GM21825 (cell line): Measurements from ENCODE around the gene SLF1.
"Not testable (repeated sequence)": the region's sequence is repeated elsewhere in the genome, so short reads cannot be mapped to it uniquely, and the experiment has no call there.

Experiments used
- ATAC-seq: cut with Tn5 transposase; IDR thresholded peaks from one replicate; pipeline ENCODE4 v1.9.1; 2021; ENCODE audit warnings: mild to moderate bottlenecking, moderate library complexity; ENCODE audit not compliant: unreplicated experiment

Gene SLF1

DNA sequence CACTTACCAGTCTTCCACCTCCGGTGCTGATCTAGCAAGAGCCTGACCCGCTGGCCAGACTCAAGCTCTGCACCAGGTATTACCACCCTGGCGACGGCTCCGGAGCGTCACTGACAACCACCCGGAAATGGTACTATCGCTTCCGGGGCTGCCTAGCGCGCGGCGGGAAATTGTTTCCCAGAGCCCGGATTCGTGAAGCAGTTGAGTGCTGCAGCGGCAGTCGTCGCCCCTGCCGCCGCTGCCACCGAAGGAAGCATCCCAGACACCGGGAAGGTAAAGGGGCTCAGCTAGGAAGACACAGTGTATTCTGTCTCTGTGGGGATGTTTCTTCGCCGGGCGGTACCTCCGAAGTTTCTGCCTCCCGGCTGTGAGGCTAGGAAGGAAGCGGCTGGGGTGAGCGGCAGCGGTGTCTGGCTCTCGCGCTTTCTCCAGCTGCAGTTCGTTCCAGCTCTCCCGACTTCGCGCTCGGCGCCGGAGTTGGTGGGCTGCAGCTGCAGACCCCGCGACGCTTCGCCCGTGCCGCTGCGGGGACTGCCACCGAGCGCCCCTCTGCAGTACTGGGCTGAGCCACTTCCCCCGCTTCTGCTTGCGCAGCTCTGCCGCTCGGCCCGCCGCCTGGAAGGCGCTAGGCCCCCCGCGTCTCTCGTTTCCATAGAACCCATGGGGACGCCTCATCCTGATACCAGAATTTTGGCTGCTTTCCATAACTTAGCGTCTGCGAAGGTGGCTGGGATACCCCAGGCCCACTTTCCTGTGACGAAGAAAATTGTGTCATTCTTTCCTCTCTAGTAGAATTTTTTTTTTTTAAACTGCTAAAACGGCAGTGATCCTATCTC is at the start of gene SLF1, which contains the start of gene KIAA0825:
TSS of gene SLF1 (plus strand) at position 177 of the 836 bp plus-strand sequence. CDS start 10,142 bp downstream, outside the sequence.
TSS of gene KIAA0825 (minus strand) at position 112 of the 836 bp plus-strand sequence. CDS start 81,478 bp downstream, outside the sequence.
- peak; percentile 96 for ATAC-seq

GRCh38 chr5:94571415-94571814 is 47.1 kb upstream of the SLF1 start:
- no peak for ATAC-seq

GRCh38 chr5:94573349-94573748 is 45.1 kb upstream of the SLF1 start:
- not testable (repeated sequence) for ATAC-seq

DNA sequence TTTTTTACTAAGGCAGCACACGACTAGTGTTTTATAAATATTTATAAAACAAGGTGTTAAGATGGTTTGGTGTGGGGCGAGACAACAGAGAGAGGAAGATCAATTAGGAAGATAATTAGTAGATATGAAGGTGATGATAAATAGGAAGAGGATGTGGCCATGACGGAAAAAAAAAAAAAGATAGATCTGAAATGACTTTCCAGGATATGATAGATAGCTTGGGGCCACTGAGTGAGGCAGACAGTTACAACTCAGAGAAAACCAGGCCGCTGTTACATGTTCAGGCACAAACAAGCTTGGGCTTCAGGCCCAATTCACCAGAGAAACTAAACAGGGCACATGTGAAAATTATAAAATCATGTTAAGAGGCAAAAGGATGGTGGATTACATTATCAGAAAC is 43.3 kb upstream of the SLF1 start:
- ATAC-seq: no peak

- ATAC-seq: peak; percentile 84
Observed at GRCh38 chr5:94577466-94578245, 40.8 kb upstream of the SLF1 start.

GRCh38 chr5:94595281-94595840 is 23.1 kb upstream of the SLF1 start:
- ATAC-seq: no peak

- ATAC-seq: no peak
Observed at GRCh38 chr5:94613583-94613982, 4.9 kb upstream of the SLF1 start.

GRCh38 chr5:94614156-94614805 is 4.2 kb upstream of the SLF1 start:
- no peak for ATAC-seq

DNA sequence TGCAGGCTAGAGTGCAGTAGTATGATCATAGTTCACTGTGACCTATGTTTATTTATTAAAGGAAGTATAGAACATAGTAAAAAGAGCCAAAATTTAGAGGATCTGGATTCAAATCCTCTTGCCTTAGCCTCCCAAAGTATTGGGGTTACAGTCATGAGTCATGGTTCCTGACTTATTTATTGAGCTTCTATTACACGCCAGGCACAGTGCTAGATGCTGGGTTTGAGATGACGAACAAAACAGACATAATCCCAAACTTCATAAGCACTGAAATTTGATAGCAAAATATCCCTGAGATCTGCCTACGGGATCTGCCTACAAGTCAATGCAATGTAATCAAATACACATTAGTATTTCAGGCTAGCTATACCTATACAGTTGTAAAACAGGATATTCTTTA is 2.6 kb upstream of the SLF1 start:
- ATAC-seq: no peak

- ATAC-seq: peak; percentile 15
Observed at GRCh38 chr5:94618029-94618492, 408 bp upstream of the SLF1 start.

DNA sequence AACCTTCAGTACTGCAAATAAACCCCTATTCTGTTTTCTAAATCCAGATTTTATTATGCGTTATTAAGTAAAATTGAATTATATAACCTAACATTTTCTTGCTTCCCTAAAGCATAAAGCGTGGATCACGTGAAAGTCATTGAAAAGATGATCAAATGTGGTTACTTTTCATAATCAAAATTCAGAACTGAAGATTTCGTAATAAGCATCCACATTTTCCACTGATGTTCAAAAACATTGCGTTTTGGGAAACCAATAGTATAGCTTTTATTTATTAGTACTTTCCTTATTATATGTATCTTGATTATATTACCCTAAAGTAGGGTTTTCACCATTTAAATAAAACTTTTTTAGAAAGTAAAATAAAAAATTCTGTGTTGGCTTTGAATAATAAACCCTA is 1.8 kb downstream of the SLF1 start:
- ATAC-seq: no peak

- no peak for ATAC-seq
Observed at GRCh38 chr5:94621763-94622162, 3.3 kb downstream of the SLF1 start.

DNA sequence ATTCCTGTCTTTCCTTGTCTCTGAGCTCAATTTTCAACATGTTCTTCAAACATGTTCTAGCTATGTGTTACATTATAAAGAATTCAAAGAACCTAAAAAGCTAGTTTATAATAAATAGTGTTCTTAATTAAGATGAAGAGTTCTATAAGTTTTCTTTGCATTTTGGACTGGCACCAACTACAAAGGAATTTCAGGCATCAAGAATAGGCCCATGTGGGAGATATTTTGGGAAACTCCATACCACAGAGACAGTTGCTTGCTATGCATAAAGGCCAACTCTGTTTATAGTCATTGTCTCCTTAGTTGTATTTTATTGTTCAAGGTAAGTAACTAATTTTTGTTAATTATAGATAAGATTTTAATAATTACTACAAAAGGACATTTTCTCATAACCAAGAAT is 4.5 kb downstream of the SLF1 start:
- ATAC-seq: no peak

DNA sequence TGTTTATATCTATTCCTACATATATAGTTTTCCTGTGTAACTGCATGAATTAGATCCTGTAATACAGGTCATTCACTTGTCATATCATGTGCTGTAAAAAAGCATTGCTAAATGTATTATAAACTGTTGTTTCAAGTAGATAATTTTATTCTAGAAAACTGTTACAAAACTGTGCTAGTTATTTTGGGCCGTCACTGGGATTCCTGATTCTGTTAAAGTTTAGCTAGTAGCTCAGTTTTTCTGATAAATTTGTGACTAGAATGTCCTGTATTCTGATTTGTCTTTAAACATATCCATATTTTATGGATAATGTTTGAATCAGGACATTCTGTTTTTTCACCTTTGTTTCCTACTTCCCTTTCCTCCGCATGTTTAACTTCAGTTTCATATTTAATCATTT is 5.4 kb downstream of the SLF1 start:
- ATAC-seq: no peak

DNA sequence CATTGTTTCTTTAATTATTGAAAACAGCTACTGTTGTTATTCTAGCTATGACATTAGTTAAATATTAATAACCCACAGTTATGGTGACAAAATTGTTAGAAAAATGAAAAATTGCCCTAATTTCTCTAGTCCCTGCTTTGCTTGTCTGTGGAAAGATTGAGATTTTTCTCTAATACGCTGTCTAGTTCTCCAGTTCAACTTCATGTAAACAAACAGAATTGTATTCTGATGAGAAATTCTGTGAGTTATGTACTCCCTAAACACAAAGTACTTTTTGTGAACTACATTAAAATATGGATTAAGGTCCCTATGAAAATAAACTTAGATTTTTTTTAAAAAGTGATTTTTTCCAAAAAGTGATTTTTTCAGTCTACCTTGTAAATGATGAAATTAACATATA is 8.7 kb downstream of the SLF1 start:
- no peak for ATAC-seq

DNA sequence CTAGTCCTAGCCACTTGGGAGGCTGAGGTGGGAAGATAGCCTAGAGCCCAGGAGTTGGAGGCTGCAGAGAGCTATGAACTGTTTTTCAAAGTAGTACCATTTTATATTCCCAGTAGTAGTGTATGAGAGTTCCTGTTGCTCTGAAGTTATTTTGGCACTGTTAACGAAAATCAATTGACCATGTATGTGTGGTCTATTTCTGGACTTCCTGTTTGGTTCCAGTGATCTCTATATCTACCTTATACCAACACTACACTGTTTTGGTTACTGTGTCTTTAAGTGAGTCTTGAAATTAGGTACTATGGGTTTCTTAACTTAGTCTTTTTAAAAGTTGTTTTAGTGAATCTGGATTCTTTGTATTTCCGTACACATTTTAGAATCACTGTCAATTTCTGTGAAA is 13.6 kb downstream of the SLF1 start:
- peak; percentile 100 for ATAC-seq

DNA sequence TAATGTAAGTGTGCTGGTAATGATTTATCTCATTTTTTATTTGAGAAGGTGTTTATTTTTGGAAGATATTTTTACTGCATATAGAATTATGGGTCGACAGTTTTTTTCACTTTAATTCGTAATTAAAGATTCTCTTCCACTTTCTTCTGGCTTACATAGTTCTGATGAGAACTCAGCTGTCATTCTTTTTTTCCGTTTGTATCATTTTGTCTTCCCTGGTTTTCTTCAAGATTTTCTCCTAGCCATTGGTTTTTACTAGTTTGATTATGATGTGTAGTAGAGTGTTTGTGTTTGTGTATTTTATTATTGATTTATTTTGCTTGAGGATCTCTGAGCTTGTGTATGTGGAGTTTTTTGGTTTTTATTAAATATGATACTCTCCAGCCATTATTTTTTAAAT is 21.7 kb downstream of the SLF1 start:
- no peak for ATAC-seq

DNA sequence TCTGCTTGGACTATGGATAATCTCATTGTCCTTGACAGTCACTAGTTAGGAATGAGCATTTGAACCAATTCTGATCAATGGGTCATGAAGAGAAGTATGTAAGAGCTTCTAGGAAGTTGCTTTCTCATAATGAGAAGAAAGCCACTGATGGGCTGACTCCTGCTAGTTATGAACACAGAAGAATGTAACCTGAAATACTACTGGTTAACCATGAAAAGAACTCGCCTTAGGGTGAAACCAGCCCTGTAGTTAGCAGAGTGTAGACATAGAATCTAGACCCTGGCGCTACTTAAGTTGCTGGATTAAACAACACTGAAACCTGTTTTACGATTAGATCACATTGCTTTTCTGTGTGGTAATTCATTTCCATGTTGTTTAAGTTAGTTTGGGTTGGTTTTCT is 26.6 kb downstream of the SLF1 start:
- no peak for ATAC-seq

GRCh38 chr5:94646758-94647157 is 28.3 kb downstream of the SLF1 start:
- no peak for ATAC-seq

DNA sequence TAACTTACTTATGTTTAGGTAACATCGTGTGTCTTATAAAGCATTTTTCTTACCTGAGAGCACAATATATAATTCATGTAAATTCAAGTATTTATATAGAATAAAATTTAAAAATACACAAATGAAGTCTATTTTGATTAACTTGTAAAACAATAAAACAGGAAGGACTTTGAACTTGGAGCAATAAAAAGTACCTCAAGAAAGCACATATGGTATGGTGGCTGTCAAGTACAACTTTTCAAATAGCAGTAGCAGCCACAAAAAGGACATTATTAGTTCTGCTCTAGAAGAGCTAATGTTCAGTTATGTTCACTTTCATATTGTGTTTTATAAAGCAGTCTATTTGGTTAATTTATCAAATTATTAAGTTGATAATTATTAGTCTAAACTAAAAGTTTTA is 31.4 kb downstream of the SLF1 start:
- ATAC-seq: no peak

GRCh38 chr5:94658272-94658671 is 39.8 kb downstream of the SLF1 start:
- no peak for ATAC-seq
